HG02938 (cell line): ENCODE data around the gene CIITA.

Experiments
- ATAC-seq: cut with Tn5 transposase; IDR thresholded peaks from one replicate; pipeline ENCODE4 v1.9.1; 2021; ENCODE audit warnings: mild to moderate bottlenecking, moderate library complexity; ENCODE audit not compliant: unreplicated experiment

Gene CIITA

DNA sequence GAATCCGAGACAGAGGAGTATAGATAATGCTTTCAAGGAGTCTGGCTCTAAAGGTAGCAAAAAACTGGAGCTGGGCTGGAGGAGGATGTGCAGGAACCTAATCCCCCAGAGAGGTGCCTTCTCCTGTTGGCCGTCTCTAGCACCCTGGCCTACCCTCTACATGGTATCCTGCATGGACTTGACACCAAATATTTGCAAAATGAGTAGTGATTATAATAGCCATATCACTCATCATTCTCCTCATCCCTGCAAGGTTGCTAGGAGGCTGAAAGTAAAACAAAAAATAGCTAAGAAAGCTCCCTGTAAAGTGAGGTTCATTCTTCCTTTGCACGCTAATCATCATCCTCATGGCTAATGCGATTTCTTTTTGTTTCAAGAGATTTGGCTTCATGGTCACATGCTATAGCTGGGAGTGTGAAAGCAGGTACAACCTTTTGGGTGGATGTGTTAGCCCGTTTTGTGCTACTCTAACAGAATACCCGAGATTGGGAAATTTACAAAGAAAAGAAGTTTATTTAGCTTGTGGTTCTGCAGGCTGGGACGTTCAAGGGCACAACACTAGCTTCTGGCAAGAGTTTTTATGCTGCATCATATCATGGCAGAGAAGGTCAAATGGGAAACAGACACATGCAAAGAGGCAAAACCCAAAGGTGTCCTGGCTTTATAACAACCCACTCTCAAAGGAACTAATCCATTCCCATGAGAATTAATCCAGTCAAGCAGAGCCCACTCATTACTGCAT lies 27.1 kb upstream of the CIITA start:
- no peak for ATAC-seq

DNA sequence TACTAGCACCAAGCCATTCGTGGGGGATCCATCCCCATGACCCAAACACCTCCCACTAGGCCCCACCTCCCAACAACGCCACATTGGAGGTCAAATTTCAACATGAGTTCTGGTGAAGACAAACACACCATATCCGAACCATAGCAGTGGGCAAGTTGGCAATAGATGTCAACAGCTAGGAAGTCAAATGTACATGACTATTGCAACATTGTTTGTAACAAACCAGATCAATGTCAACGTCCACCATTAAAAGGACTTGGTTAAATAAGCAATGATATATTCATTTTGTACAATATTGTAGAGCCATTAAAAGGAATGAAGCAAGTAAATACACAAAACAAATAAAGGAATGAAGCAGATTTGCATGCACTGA lies 26.5 kb upstream of the CIITA start:
- no peak for ATAC-seq

DNA sequence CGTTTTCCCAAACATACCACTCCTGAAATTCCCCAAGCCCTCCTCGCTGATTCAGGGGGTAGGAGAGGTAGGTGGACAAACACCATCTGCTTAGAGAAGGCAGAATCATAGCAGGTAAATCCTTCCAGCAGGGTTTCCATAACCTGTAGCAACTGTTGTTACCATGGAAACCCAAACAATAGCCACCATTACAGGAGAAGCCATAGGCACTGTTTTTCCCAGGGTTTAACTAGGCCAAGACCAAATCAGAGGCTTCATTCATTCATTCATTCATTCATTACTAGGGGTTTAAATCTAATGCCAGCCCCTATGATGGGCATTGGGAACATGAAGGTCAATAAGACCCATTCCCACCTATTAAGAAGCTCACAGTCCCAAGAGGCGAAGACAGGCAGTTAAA lies 25.5 kb upstream of the CIITA start:
- ATAC-seq = no peak

DNA sequence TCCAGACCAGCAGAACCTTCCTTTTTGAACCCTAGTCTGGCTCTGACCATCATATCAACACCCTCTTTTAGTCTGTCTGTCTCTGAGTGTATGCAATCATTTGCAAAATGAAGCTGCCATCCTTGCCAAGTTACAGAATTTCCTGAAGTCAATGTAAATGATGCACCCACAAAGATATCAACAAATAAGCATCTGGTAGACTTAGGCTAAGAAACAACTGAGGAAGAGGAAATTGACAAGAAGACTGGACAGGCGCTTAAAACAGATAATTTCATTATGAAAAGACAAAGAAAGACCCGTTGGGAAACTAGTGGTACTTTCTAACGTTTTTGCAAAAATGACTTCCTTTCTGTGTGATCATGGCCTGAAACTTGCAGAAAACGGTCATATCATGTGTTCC lies 24.7 kb upstream of the CIITA start:
- ATAC-seq = no peak

DNA sequence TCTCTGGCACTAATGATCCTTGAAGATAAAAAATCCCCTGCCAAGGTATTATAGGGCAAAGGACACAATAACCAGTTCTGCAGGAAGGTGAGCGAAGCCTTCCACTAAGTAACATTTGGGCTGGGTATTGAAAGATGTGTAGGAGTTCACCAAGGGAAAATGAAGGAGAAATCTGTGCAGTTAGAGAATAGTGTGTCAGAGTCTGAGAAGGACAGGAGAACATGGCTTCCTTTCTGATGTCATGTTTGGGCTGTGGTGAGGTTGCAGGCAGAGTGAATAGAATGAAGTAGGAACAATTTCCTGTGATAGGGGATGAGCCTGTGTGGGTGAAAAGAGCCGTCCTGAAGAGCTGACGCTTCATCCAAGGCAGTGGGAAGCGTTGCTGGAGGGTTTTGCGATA lies 24.1 kb upstream of the CIITA start:
- no peak for ATAC-seq

DNA sequence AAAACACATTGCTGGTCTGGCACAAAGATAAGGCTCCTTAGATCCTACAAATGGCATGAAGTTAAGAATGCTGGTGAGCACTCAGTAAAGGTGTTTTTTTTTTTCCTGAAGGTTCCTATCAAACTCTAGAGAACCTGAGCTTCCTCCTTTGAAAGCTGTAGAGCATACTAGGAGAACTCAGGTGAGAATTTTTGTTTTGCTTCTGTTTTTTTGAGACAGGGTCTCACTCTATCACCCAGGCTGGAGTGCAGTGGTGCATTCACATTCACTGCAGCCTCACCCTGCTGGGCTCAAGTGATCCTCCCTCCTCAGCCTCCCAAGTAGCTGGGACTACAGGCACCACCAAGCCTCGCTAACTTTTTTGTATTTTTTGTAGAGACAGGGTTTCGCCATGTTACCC lies 21.0 kb upstream of the CIITA start:
- no peak for ATAC-seq

DNA sequence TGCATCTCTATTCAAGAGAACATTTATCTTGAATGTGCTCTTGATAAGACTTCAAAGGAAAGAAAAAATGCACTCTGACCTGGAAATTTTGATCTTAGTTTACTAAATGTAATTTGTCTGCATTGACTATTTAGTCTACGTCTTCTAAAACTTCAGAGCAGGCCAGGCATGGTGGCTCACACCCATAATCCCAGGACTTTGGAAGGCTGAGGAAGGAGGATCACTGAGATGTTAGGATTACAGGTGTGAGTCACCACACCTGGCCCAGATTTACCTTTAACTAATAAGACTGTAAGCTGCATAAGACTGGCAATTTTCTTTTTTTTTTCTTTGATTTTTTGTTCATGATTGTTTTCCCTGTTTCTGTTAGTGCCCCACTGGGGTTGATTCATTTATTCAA lies 18.8 kb upstream of the CIITA start:
- ATAC-seq = no peak

DNA sequence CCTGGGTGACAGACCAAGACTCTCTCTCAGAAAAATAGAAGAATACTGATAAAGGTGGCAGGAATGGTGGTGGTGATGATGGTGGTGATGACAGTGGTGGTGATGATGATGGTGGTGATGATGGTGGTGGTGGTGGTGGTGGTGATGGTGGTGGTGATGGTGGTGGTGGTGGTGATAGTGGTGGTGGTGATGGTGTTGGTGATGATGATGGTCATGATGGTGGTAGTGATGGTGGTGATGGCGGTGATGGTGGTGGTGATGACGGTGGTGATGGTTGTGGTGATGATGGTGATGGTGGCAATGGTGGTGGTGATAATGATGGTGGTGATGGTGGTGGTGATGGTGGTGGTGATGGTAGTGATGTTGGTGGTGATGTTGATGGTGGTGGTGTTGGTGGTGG lies 18.0 kb upstream of the CIITA start:
- no peak for ATAC-seq

DNA sequence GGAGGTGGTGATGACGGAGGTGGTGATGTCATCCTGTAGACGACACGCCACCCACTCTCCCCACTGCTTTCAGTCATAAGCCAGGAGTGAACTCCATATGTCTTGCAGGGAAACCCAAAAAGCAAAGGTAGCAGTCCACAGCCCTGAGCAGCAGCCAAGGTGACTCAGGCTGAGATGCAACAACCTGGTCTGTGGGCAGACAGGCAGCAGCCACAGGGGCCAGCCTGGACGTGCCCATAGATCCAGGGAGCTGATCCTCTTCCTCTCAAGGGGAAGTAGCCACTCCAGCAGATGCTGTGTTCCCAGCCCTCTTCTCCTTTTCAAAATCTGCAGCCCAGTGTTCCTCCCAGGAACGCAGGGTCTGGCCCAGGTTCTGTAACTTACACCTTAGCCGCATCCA lies 17.3 kb upstream of the CIITA start:
- ATAC-seq = no peak

DNA sequence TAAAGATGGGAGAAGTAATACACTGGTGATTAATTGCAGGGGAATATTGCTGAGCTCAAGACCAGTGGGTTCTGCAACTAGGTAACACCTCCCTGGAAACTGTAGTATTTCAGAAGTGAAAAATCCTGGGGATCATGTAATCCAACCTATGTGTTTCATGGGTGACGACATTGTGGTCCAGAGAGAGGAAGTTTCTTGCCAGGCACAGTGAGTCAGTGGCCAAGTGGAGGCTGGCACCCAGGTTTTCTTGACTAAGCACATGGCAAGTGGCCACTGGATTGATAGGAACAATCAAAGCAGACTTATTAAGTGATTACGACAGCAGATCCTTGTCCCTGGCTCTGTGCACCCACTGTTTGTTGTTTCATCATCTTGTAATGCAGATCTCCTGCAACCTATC lies 14.6 kb upstream of the CIITA start:
- ATAC-seq = no peak

DNA sequence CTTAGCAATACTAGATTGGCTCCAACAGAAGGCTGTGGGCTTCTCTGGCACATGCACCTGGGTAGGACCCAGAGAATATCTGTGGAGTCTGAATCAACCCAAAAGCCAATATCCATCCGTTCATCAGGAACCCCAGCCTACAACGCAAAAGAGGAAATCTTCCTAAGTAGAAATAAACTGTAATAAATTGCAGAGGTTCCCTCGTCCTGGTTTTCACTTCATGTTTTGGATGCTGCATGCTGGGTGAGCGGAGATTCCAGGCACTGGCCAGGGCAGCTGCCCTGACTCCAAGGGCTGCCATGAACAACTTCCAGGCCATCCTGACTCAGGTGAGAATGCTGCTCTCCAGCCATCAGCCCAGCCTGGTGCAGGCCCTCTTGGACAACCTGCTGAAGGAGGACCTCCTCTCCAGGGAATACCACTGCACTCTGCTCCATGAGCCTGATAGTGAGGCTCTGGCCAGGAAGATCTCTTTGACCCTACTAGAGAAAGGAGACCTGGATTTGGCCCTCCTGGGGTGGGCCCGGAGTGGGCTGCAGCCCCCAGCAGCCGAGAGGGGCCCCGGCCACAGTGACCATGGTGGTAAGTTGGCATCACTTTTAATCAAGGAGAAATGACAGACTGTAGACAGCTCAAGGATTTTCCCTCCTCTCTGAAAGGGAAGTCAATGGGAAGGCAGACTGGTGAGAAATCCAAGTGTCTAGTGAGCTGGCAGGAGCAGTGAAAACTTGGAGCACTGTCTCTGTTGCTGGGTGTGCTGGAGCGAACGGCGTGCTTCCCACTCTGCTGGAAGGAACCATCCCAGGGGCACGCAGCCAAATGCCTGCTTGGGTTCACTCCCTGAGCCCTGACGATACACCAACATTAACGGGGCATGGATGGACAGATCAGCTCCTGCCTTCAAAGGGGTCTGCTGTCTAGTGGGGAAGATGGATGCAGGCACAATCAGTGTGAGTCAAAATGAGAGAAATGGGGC lies 10.7 kb upstream of the CIITA start:
- no peak for ATAC-seq

DNA sequence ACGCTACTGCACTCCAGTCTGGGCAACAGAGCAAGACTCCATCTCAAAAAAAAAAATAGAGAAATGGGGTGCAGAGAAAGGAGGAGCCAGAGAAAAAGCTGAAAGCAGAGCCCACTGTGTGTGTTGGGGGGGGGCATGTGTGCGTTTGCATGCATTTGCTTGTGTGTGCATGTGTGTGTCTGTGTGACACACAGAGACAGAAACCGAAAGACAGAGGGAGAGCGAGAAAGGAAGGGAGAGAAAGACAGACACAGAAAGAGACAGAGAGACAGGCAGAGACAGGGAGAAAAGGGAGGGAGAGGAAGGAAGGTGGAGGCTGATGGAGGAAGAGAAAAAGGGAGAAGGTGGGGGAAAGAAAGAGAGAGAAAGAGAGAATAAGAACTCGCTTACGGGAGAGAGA lies 9.8 kb upstream of the CIITA start:
- no peak for ATAC-seq

DNA sequence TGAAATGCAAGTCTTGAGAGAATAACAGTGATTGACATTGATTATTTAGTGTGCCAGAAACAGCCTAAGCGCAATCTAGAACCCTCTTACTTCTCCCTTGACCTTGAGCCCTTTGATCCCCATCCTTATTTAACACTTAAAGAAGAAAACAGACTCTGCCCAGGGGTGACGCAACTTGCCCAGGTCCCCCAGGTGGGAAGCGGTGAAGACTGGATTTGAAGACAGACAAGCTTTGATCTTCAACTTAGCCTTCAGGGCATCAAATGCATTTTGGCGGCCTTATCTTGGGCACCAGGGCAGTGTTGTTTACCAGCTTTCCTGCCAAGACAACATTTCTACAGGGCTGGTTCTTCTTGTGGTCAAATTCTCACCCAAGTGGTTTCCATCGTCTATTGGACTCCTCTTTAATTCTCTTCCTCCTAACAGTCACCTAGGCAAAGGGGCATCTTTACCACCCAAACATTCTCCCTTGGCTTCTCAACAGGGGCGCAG lies 8.9 kb upstream of the CIITA start:
- no peak for ATAC-seq

DNA sequence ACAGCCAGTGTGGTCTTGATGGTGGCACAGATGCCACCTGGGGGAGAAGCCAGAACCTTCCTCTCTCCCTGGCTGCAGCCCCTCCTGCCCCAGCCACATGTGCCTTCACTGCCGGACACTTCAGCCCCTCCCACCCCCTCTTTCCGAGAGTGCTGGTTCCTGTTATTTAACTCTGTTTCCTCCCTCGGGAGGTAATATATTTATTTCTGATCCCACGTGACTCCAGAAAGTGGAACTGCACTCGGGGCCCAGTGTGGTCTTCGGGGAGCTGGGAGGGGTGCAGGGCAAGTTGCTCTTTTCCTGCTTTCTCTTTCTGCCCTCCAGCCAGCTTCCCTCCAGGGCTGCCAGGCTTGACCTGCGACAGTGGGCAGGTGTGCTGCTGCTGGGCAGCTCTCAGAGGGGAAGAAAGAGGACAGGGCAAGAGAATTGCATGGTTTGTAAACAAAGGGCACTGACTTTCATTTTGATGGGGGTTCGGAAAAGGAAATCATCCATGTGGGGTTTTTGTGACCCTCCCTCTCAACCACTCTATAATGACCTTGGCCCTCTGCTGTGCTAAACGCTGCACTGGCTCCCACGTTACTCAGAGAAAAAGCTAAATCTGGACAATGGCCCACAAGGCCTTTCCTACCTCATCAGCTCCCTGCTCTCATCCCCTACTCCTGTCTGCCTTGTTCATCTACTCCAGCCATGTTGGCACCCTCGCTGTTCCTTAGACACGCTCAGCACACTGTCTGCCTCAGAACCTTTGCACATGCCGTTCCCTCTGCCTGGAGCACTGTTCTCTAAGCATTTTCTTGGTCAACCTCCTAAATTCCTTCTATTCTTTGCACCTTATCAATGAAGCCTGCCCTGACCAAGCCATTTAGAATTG lies 8.2 kb upstream of the CIITA start:
- ATAC-seq = peak; percentile 40

DNA sequence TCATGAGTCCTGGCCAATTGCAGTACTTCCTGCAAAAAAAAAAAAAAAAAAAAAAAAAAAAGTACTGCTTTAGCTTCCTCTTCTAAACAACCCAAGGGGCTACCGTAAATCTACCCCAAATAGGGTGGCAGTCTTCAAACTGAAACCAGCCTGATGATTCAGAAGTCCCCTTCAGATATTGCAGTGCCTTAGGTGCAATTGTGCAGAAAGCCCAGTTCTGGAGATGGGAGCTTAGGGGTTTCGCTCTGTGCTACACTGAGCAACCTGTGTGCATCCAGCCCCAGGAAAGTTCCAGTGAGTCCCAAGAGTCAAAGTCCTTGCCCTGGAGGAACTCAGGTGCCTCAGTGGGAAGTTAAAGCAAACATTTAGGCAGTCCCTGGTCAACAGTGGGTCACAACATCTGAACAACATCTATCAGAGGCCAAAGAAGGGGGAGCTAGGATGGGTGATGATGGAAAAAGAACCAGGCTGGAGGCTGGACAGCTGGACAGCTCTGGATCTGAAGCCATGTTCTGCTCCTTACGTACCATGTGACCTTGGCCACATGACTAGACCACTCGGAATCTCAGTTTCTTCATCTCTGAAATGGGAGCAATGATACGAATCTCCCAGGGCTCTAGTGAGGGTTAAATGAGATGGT lies 6.7 kb upstream of the CIITA start:
- ATAC-seq = no peak

DNA sequence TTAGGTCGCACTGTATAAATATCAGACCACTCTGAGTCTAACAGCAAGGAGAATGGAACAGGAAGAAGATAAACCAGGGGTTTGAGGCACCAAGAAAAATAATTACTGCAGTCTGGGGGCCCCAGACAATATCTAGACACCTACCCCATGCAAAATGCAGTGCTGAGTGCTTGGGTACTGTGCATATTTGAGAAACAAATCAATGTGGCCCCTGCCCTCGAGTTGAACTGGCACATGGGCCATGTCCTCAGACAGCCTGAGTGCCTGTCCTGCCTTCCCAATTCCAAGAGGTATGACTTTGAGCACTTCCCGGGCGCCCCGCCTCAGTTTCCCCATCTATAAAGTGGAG lies 6.2 kb upstream of the CIITA start:
- ATAC-seq = no peak

DNA sequence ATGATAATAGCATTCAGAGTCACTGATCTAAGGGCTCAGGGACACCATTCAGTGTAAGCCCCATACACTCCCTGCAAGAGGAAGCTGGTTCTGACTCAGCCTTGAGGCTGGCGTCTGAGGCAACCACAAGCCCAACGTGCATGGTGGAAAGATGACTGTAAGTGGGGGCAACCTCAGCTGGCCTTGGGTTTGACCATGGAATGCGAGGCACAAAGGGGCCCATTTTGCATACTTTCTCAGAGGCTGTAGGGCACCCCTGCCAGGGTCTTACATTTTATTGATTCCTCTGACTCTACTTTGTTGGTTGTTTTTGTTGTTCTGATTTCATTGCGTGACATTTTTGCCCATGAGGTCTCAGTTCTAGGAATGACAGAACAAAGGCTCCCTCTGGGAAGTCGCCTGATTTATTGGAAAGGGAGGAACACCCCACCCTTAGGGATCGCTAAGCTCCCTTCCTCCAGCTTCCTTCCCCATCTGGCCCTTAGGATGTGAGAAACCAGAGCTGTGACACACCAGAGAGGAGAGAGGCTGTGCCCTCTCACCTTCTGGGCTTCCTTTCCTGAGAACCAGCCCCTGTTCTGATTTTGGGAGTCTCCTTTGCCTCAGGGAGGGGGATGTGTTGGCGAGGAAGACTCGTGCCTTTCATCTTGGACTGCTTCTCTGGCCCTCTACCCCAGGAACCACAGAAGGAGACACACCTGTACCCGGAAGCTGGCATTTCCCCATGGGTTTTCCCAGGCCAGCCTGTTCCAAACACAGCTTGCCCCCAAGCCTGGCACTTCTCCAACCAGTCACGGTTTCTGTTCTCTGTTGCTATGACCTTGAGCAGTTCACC lies 5.6 kb upstream of the CIITA start:
- peak; percentile 41 for ATAC-seq

DNA sequence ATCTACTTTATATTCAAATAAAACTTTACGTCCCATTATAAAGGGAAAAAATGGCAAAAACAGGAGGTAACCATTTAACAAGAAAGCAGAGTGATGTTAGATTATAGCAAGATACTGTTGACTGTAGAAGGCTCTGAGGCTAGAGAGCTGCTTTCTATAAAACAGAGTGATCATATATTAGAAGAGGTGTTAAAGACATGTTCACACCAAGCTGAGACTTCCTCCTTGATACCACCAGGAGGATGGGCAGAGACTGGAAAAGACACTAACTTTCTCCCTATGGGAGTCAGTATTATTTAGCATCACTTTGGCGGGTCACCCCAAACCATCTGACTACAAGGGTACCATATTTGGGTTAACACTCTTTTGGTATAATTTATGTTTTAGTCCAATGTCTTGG lies 687 bp upstream of the CIITA start:
- no peak for ATAC-seq

DNA sequence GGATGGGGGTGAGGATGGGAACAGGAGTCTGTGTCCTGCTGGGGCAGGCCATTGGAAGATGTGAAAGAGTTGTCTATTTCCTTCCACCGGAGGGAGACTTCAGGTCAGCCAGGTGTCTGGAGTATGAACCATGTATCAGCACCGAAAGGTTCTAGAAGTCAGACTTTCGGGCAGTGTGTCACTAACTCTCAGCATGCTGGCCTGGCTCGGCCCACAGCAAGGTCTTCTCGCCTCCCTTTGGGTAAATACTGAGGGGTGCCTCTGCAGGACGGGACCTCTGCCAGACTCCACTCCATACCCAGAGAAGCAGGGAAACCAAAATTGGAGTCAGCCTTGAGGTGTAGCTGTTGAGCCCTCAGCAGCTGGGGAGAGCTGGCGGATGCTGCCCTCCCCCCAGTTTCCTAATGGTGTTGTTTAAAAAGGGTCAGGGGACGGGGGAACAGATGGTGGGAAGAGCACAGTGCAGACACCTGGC lies 507 bp downstream of the CIITA start:
- peak; percentile 8 for ATAC-seq

DNA sequence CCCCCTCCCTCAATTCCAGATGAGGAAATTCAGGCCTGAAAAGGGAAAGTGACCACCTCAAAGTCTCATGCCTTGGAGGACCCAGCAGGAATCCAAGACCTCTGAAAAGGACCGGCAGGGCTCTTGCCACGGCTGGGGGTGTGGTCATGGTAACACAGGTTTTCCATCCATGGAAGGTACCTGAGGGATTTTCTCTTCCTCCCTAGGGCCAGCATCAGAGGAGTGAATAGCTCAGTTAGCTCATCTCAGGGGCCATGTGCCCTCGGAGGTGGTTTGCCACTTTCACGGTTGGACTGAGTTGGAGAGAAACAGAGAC lies 1.3 kb downstream of the CIITA start:
- no peak for ATAC-seq
